Gastrocnemius medialis (tissue), 4 donors: ENCODE results near the gene RREB1.

Experiments
- CTCF ChIP-seq, 5 experiments: fragments of 450-650 bp in 3 of 5; fragments of 200-600 bp in 2 of 5; sonication (generic) in 2 of 5; IDR thresholded peaks in 4 of 5; conservative IDR thresholded peaks in 1 of 5; 1 replicate in 4 of 5; 2 replicates in 1 of 5; pipeline ENCODE4 v1.5.1; 2016 to 2019; ENCODE audit warnings: antibody characterized with exemption in 5 of 5, mild to moderate bottlenecking in 3 of 5, moderate library complexity in 3 of 5
- POLR2A ChIP-seq, 2 donors: fragments of 450-650 bp; IDR thresholded peaks; one replicate each; pipeline ENCODE4 v1.6.1; 2017; ENCODE audit warnings: antibody characterized with exemption in 2 of 2, mild to moderate bottlenecking in 2 of 2, moderate library complexity in 2 of 2

GRCh38 chr6:7207720-7208119, 100.0 kb downstream of the RREB1 start:
- TF ChIP-seq CTCF (IDR thresholded peaks at IDR 0.05 in 4 of 5, conservative IDR thresholded peaks at IDR 0.05 in 1 of 5) (no peak), POLR2A (IDR thresholded peaks at IDR 0.05) (no peak)
